COLO668 (cell line): ENCODE measurements around the gene SRSF1.
A peak's percentile ranks its signal among the peaks of the same experiment; 100 is the strongest.

Source experiments
- DNase-seq: peaks from one replicate; lab custom pipeline; 2025; ENCODE audit not compliant: unreplicated experiment; lab: John Stamatoyannopoulos, UW

The SRSF1 gene

DNA sequence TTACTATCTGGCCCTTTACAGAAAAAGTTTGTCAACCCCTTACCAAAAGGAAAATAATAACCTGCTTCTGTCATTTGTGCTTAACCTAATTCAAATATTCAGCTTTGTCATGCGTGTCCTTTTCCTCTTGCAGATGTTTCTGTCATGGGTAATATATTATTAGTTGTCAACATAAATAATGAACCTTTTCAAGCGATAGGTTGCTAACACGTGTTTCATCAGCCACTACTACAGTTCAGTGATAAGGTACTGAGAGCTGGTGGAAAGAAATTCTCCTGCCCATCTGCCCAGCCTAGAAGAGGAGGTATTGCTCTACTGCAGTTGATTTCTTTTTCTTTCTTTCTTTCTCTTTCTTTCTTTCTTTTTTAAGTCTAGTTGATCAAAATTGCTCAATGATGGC is 12.0 kb upstream of the SRSF1 start:
- DNase-seq, result no peak

DNA sequence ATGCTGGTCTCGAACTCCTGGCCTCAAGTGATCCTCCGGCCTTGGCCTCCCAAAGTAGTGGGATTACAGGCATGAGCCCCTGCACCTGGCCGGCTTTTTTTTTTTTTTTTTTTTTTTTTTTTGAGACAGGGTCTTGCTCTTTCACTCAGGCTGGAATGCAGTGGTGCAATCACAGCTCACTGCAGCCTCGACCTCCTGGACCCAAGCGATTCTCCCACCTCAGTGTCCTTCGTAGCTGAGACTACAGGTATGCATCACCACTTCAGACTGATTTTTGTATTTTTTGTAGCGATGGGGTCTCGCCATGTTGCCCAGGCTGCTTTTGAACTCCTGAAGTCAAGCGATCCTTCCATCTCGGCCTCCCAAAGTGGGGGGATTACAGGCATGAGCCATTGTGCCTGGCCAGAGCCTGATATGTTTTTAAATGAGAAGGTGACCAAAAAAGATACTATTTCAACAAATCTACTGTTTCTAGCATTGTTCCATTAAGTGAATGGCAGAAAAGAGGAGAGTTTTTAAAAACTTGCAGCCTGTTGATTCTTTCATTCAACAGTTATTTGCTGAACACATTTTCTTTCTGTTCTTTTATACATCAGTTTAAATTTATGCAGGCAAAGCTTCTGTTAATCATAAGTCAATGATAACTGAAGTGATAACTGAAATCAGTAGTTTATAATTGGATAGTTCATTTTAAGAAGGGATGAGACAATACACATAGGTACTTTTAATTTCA is 3.2 kb upstream of the SRSF1 start:
- no peak for DNase-seq

DNA sequence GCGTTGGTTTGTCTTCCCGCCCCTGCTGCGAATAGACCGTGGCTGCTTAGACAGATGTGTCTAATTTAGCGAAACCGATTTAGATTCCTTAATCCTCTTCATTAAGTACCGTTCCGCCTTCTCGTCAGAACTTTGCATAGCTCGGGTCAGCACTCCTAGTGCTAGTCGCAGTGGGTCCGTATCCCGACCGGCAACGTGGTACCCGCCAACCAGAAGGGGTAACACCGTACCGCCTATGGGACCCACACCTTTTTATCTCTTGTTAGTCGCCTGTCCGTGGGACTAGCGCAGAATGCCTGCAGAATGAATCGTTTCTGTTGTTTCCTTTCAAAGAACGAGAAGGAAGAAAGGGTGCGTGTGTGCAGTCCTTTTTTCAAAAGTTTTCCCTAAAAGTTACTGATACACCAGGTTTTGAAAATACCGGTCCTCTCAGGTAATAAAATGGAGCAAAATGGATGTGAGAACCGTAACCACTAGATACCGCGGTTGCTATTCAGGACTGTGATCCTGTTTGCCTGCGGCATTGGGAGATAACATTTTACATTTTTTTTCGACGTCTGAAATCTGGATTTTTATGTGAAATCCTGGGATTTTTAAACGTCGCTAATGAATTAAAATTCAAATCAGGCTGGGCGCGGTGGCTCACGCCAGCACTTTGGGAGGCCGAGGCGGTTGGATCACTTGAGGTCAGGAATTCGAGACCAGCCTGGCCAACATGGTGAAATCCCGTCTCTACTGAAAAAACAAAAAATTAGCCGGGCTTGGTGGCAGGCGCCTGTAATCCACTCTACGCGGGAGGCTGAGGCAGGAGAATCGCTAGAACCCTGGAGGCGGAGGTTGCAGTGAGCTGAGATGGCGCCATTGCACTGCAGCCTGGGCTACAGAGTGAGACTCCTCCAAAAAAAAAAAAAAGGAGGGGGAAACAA is 998 bp upstream of the SRSF1 start:
- DNase-seq, result no peak

DNA sequence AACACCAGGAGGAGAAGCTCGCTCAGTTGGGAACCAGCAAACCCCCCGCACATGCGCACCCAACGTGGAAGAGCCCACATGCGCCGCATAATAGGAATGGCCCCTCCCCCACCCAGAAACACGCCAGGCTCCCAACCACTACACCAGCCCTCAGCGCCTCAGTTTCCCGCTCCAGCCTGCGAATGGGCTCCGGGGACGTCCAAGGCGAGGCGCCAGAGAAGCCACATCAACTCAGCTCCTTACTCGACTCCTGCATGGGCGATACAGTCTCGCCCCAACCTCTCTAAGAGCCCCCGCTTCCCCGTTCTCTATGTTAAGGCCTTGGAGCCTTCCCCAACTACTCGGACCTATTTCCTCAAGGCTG is 504 bp downstream of the SRSF1 start:
- peak; percentile 72 for DNase-seq

DNA sequence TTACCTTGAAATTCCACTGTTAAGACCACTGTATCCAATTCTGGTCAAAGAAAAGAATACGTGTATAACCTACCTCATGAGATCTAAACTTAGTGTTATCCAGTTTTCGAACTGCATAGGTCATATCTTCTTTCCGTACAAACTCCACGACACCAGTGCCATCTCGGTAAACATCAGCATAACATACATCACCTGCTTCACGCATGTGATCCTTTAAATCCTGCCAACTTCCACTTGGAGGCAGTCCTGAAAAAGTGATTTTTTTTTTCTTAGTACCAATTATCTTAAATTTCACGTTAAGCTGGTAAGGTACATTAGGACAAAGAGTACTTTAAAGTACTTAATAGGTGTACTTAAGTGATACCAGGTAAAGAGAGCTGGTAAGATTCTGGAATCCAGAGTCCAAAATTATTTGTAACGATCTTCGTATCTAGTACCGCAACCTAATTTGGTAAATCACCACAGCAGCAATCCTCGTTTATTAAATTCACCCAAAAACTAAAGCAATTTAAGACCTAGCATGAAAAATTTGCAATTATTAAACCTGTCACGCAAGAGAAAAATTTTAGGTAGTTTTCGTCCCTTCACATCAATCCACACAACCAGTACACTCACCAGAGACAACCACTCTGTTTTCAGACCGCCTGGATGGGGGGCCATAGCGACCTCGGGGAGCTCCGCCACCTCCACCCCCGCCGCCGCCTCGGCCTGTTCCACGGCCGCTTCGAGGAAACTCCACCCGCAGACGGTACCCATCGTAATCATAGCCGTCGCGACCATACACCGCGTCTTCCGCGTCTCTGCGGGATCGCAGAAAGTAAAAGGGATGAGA is 1.1 kb downstream of the SRSF1 start:
- DNase-seq, result no peak

DNA sequence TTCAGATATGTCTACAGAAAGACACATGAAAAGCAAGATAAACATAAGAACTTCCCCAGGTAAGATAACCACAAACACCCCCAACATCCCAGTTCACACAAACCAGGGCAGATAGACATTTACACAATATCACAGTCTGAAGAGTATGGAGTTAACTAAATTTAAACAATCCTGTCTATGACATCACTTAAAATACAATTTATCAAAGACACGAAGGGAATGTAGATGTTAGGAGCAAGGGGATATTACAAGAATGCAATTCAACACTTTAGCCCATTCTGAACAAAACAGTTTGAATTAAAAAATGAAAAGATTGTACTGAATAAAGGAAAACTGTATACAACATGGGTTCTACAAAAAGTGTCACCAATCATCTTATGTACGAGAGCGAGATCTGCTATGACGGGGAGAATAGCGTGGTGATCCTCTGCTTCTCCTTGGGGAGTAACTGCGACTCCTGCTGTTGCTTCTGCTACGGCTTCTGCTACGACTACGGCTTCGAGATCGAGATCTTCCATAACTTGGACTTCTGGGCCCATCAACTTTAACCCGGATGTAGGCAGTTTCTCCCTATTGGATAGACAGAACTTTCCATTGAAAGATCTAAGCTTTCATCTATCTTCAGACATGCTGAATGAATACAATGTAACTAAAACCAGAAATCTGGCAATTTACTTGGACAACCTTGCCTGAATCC is 1.9 kb downstream of the SRSF1 start:
- no peak for DNase-seq

DNA sequence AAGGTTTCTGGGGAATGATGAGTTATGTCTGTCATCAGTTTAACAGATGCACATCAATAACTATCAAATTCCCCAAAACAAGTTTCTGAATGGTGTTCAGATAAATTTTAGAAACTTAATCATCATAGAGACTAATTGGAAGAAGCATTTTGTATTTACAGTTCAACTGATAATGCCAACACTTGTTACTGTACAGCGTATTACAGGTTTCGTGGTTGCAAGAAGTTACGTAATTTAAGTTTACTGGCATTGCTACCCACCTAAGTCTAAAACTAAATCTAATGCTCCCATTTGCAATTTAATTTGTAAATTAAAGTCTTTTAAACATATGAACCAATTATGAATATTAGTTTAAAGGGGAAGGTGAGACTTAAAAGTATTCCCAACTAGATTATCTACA is 3.0 kb downstream of the SRSF1 start:
- no peak for DNase-seq

DNA sequence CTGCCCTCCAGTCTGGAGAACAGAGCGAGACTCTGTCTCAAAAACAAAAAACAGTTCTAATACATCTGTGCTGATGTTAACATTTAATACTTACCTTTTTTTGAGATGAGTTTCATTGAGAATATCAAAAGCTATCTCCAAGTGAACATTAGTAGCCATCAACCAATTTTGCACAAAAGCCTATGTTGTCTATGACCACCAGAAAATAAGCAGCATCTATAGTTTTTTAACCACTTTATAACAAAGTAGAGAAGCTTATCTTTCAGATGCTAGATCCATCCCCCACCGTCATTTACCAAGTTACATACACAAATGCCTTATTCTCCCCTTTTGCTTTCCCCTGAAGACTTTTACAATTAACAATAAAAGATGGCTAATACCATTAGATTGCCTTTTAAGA is 4.1 kb downstream of the SRSF1 start:
- DNase-seq, result no peak

DNA sequence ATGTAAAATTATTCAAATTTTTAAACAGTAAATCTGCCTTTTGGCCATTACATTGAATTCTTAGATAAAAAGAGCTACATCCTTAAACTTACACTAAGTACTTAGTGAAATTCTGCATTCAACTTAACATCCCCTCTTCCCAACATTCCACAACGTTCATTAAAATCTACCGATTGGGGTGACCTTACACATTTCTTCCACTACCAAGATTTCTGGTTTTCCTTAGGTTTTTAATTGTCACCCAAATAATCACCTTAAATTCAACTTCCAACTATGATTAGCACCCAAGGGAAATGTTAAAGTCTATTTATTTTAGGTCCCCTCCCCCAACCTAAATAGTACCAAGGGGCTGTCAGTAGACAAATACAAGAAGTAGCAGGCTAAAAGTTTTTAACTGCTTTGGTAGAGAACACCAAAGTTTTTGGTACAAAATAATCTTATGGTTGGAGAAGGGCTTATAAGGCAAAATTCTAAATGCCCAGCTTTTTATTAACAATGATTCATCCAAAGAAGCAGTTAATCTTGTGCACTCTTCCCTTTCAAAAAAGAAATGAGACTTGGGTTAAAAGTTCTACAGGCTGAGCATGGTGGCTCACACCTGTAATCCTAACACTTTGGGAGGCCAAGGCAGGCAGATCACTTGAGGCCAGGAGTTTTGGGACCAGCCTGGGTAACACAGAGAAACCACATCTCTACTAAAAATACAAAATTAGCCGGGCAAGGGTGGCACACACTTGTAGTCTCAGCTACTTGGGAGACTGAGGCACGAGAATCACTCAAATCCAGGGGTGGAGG is 4.7 kb downstream of the SRSF1 start:
- DNase-seq, result no peak

DNA sequence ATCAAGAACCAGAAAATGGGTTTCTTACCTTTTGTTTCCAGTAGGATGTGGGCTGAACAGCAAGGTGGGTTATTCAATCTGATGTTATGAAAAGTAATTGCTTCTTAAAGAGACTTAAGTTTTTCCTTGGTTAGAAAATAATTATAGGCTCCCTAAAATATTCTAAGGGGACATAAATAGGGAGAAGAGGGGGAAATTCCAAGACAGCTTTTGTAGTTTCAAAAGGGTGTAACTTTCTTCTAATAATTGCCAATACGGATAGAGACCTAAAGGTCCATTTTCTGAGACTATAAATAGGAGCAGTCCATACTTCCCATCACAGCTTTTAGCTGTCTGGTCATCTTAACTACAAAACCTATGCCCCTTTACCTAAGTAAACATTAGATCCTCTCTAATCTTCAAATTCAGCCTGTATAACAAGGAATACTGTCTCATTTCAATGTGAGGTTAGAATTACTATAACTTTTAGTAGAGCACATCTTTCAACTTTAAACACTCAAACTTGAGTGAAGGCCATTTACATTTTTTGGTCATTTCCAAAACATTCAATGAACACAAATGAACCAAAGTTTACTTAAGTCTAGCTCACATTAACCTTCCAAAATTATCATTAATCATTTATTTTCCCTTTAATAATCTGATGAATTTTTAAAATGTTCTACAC is 5.5 kb downstream of the SRSF1 start:
- DNase-seq, result no peak

DNA sequence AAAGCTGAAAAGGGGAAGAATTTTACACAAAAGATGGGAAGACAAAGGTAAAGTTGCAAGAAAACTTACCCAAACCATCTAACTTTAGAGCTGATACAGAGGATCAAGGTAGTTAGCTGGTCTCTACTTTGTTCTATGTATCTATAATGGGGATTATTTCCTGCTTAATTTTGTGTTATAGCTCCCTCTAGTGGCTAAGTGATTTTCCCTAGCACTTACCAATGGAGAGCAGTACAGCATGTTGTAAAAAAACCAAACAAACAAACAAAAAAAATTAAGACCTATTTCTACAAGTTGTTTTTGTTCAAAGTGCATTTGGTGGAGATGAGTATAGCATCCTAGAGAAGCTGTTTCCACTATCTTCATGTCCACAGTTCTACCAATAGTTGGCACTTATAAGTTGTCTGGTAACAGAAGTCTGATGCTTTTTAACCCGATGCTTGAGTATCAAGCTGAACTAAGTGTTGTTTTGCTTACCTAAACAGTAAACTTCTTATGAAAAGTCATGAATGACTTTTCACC is 7.5 kb downstream of the SRSF1 start:
- DNase-seq, result no peak

DNA sequence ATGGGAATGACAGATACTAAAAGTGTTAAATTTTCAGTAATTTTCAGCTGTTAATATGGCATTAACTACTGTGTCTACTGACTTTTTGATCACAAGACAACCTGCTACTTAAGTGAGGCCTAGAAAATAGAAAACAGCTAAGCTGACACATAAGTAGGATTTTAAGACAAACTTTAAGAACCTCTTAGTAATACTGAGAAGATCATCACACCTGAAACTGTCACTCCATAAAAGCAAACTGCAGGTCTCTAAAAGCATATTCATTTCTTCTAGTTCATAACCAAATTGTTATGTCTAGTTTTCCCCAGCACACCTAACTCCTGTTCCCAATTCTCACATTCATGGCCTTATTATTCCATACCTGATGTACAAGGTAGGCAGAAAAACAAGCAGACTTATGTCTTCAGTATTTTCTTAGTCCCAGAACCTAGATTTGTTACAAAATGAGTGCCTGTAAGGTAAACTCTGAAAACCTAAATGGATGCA is 8.0 kb downstream of the SRSF1 start:
- no peak for DNase-seq

DNA sequence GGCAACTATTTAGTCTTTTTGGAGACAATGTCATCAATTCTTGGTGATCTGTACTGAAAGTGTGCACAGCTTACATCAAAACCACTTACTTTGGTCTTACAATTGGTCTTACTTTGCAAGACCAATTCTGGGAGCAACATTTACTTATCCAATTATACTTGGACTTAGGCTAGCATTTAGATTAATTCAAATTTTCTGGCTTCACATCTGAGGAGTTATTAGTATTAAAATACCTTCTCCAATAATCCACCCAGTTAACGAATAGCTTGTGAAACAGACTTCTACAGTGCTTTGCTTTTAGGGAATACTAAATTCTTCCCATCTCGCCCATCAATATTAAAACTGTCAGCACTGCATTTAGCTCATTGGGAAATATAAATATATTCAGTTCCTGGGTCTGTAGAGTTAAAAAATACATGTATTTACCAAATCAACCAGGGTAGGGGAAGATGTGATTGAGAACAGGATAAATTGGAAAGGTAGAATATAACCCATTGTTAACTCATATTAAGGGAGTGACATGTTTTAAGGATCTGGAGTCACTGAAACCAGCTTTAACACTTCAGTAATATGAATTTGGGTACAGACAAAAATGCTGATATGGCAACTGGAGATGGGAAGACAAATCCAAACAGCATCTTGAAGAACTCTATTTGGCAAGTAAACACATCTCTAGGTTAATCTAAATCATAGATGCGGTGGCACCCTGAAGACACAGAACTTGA is 9.8 kb downstream of the SRSF1 start:
- DNase-seq, result no peak

DNA sequence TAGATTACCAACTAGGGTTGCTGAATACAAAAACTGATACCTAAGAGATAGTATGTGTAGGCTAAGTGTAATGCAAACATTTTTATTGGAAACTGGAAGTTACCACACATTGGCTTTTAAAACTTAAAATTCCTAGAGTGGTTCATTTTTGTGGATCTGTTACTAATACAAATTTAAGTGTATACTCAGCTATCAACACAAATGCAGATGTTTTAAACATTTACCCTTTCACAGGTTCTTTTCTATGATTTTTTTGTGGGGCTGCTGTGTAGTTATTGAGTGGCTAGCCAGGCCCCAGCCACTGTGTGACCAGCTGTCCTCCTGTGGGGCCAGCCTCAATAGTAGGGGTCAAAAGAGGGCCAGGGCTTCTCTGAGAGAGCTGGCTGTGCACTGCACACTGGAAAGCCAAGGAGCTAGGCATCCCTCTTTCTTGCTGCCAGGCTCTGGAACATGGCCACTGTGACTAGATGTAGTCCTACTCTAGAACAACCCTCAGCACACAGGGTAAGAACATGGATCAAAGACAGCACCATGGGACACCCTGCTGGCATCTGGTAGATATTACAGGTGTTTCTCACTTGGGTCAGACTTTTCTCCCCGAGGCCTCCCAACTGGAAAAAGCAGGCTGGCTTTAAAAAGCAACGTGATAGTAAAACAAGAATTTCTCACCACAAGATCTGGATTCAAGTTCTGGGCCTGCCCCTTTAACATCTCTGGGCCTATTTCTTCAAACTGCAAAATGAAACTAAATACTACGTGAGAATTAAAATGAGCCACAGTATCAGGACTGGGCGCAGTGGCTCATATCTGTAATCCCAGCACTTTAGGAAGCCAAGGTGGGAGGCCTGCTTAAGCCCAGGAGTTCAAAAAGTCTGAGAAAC is 11.7 kb downstream of the SRSF1 start:
- DNase-seq, result peak; percentile 40

DNA sequence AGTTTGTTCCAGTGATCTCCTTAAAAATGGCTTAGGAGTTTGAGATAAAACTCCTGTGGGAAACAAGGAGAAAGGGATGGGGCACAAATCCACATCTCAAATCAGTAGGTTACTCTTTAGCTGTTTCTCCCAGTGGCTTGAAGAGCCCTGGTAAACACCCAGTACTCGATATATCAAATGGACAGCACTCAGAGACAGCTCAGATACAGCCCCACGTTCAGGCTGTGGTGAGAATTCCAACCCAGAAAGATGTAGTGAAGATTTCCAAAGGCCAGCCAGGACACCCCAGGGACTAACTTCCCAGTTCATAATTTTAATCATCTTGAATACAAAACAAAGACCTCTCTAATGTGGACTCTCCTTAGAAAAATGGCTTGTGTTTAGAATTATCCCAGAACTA is 12.6 kb downstream of the SRSF1 start:
- DNase-seq, result no peak

DNA sequence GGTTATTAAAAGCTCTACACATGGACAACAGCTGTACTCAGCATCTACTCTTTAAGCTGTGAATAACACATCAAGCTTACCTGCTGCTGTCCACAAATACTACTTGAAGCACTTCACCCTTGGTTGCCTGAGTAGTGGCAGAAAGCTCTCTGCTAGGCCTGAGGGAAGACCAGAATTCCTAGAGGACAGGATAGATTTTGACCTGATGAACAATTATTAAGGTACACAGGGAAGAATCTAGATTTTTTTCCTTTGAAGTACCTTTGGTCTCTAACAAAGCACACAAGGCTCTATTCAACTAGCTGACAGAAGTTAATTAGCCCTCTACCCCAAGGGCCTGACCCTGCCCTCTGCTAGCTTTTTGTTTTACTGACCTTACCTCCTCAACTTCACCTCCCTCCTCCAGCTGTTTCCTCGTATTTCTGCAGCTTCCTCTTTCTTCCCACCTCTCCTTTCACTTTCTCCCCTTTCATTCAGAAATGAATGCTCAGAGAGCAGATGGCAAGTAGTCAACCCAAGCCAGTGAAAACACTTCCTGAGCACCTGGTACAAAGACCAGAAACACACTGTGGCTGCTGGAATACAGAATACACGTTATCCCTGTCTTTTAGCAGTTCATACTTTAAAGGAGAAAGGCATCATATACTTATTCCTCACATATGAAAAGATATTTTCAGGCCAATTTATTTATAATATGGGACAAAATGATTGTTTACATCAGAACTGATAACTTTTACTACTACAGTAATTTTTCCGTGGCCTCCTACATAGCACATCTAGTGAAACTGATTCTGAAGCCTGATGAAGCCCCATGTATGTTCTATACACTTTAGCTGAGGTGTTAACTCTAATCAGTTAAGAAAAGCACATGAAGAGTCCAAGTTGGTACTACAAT is 13.3 kb downstream of the SRSF1 start:
- DNase-seq, result no peak

DNA sequence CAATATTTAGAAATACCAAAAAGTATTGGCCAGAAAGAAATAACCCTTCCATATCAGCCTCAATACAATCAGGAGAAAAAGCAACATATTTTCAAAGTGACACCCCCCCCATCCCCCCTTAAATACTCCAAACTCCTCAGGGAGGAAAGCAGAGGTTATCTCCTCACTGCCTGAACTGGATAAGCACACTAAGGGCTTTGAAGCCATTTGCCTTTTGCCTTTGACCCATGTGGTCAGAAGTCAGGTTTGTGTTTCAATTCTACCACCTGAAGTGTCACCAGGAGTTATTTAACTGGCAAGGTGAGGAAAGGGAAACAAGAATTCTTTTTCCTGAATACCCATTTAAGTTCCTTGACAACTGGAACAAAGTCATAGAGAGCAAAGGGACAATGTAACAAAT is 15.5 kb downstream of the SRSF1 start:
- no peak for DNase-seq
